GM10266 (cell line): ENCODE measurements around the gene PPP2R3B.
"Not testable (repeated sequence)": the region's sequence is repeated elsewhere in the genome, so short reads cannot be mapped to it uniquely, and the experiment has no call there.

ENCODE experiments used
- DNase-seq: peaks from one replicate; pipeline ENCODE4 v3.0.0; 2012; ENCODE audit errors: extremely low spot score
- TF ChIP-seq, protein P1 (sequence below): IDR thresholded peaks from 2 replicates; pipeline ENCODE4 v1.5.1; 2012; ENCODE audit warnings: mild to moderate bottlenecking, low read depth; ENCODE audit not compliant: control insufficient read depth, insufficient read depth; ENCODE audit errors: missing control alignments

PPP2R3B gene

DNA sequence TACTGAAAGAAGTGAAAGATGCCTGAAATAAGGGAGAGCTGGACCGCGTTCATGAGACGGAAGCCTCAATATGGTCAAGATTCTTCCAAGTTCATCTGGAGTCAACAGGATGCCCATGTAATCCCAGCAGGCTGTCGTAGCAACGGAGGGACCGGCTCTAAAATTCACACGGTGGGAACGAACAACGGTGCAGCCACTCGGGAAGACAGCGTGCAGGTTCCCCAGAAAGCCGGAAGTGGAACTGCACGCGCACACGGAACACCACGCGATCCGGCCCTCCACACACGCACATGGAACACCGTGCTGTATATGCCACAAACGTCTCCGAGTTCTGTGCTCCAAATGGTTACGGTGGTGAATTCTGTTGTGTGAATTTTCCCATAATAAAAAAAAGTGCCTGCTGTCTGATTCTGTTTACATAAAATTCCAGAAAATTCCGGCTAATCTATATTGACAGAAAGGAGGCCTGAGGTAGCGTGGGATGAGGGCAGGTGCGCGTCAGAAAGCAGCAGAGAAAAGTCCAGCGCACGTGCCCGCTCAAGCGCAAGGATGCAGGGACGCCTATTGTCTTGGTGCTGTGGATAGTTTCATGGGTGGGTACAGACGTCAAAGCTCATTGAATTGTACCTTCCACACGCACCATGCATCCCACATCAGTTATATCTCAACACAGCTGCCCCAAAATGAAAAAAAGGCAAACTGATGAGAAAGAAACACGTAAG lies 31.2 kb downstream of the PPP2R3B start:
- TF ChIP-seq, protein P1, sequence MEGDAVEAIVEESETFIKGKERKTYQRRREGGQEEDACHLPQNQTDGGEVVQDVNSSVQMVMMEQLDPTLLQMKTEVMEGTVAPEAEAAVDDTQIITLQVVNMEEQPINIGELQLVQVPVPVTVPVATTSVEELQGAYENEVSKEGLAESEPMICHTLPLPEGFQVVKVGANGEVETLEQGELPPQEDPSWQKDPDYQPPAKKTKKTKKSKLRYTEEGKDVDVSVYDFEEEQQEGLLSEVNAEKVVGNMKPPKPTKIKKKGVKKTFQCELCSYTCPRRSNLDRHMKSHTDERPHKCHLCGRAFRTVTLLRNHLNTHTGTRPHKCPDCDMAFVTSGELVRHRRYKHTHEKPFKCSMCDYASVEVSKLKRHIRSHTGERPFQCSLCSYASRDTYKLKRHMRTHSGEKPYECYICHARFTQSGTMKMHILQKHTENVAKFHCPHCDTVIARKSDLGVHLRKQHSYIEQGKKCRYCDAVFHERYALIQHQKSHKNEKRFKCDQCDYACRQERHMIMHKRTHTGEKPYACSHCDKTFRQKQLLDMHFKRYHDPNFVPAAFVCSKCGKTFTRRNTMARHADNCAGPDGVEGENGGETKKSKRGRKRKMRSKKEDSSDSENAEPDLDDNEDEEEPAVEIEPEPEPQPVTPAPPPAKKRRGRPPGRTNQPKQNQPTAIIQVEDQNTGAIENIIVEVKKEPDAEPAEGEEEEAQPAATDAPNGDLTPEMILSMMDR = no peak
- DNase-seq = no peak

DNA sequence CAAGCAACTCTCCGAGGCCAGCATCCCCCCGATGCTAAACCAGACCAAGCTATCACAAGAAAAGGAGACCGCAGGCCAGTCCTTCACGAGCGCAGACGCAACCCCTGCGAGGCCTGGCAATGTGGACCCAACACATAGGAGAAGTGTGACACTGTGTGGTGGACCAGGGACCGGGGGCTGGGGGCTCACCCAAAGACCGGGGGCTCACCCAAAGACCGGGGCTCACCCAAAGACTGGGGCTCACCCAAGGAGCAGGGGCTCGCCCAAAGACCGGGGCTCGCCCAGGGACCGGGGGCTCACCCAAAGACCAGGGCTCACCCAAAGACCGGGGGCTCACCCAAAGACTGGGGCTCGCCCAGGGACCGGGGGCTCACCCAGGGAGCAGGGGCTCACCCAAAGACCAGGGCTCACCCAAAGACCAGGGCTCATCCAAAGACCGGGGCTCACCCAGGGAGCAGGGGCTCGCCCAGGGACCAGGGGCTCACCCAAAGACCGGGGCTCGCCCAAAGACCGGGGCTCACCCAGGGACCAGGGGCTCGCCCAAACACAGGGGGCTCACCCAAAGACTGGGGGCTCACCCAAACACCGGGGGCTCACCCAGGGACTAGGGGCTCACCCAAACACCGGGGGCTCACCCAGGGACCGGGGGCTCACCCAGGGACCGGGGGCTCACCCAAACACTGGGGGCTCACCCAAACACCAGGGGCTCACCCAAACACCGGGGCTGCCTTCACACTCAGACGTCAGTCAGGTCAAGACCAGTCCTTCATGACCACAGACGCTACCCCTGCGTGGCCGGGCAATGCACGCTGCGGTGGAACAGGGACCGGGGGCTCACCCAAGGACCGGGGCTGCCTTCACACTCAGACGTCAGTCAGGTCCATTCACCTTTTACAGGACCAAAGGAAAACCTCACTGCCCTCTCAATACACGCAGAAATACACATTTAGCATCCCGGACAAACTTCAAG lies 32.9 kb downstream of the PPP2R3B start:
- DNase-seq = no peak

DNA sequence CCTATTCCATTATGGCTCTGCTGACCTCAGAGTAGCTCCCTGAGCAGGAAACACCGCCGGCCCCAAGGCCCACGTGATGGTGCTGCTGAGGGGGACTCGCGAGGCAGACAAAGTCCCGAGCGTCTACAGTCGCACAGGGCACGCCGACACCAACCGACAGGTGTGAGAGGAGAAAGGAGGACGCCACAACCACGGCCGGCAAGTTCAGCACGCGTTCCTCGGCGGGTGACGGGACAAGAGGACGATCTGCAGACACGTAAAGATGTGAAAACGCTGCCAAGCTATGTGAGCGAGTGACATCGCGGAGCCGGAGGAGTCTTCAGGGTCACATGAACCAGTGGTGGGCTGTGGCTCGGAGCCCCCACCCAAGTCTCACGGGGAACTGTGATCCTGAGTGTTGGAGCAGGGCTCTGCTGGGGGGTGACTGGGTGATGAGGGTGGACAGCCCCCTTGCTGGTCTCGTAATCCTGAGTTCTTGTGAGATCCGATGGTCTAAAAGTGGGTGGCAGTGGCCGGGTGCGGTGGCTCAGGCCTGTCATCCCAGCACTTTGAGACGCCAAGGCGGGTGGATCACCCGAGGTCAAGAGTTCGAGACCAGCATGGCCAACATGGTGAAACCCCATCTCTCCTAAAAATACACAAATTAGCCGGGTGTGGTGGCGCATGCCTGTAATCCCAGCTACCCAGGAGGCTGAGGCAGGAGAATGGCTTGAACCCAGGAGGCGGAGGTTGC lies 34.0 kb downstream of the PPP2R3B start:
- TF ChIP-seq, protein P1 = no peak
- DNase-seq = no peak

More for the DNA sequence above, 32.9 kb downstream of the PPP2R3B start:
- TF ChIP-seq, protein P1 = no peak

DNA sequence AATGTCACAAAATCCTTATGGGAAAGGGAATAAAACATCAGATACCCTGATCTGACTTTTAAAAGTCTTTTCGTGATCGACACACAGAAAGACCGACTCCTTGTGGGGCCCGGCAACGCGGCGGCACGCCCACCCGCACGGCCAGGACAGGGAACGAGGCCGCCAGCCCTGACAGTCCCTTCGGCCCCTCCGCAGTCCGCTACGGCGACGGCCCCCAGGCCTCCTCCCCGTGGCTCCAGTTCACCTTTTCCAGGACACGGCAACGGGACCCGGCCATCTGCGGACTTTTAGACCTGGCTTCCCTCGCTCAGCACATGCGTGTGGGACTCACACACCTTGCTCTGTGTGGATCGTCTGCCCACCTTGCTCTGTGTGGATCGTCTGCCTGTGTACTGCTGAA lies 34.5 kb downstream of the PPP2R3B start:
- no peak for DNase-seq
- TF ChIP-seq, protein P1 = no peak

DNA sequence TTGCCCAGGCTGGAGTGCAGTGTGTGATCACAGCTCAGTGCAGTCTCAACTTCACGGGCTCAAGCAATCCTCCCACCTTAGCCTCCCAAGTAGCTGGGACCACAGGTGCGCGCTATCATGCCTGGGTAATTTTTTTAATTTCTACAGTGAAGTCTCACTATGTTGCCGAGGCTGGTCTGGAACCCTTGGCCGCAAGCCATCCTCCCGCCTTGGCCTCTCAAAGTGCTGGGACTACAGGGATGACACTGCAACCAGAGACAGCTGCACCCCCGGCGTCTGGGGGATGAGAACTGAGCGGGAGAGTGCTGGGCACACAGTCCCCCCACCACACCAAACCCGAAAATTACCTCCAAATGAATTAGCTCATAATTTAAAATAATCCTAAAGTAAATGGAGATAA lies 35.0 kb downstream of the PPP2R3B start:
- no peak for DNase-seq
- TF ChIP-seq, protein P1 = no peak

DNA sequence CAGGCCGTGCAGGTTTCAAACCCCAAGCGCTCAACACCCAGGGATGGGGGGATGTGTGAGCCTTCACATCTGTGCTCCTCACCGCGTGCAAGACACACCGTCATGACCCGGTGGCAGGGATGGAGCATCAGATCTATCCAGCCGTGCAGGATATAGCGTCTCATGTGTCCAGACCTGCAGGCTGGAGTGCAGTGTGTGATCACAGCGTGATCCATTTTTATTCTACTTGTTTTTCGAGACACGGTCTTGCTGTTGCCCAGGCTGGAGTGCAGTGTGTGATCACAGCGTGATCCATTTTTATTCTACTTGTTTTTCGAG lies 35.4 kb downstream of the PPP2R3B start:
- DNase-seq = not testable (repeated sequence)

DNA sequence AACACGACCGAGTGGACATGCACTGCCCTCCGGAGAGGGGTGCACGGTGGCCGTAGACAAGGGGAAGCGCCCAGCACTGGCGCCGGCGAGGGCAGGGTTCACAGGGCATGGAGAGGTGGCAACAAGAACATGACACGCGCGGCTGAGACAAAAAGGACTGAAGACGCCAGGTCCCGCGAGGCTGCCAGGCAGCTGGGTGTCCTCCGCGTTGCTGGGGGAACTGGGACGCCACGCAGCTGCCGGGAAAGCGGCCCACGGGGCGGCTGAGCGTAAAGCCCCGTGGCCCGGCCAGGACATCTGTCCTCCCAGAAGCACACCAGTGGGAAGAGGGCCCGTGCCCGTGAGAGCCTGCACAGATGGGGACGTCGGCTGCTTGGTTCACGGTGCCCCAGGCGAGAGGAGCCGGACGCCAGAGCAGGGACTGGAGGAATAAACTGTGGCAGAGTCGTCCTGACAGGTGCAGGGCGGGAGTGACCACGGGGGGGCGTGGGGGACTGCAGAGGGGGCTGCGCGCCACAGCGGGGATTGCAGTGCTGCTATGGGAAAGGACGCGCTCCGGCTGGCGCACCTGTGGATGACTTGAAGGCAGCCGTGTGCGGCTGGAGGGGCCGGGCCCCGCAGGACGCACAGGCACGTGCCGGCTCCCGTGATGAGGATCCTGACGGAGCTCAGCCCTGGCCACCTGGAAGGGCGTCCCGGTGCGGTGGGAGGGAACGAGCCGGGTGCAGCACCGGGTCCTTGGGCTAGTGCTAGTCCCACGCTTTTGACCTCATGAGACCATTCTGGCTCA lies 36.0 kb downstream of the PPP2R3B start:
- no peak for DNase-seq
- TF ChIP-seq, protein P1 = no peak
